BLaER1 treated with 17β-estradiol and CSF1 and Interleukin-3, amounts not matched to agents 10 nM and 100 nM (cell line): ENCODE results near the gene TRPV2.

Experiments used
- H3K27ac ChIP-seq, 11 experiments: shearing (Covaris generic); formaldehyde crosslinking; 2 replicates each; pipeline ENCODE4 v1.8.1; 2022
- H3K27me3 ChIP-seq, 11 experiments: shearing (Covaris generic); formaldehyde crosslinking; 2 replicates each; pipeline ENCODE4 v1.8.1; 2022
- H3K36me3 ChIP-seq, 11 experiments: shearing (Covaris generic); formaldehyde crosslinking; 2 replicates each; pipeline ENCODE4 v1.8.1; 2022
- H3K4me1 ChIP-seq, 10 experiments: shearing (Covaris generic); formaldehyde crosslinking; 2 replicates each; pipeline ENCODE4 v1.8.1; 2022
- H3K4me2 ChIP-seq, 11 experiments: shearing (Covaris generic); formaldehyde crosslinking; 2 replicates each; pipeline ENCODE4 v1.8.1; 2022
- H3K4me3 ChIP-seq, 10 experiments: shearing (Covaris generic); formaldehyde crosslinking; 2 replicates each; pipeline ENCODE4 v1.8.1; 2022
- H3K9ac ChIP-seq, 11 experiments: shearing (Covaris generic); formaldehyde crosslinking; 2 replicates each; pipeline ENCODE4 v1.8.1; 2022
- H3K9me3 ChIP-seq, 11 experiments: shearing (Covaris generic); formaldehyde crosslinking; replicated peaks in 1 of 11; 2 replicates each; pipeline ENCODE4 v1.8.1; 2022
- H4K20me1 ChIP-seq, 11 experiments: shearing (Covaris generic); formaldehyde crosslinking; 2 replicates each; pipeline ENCODE4 v1.8.1; 2022
- Cebpa-rat ChIP-seq, 11 experiments: shearing (Covaris generic); IDR thresholded peaks; 2 replicates each; pipeline ENCODE4 v1.8.1; 2022

Gene TRPV2

DNA sequence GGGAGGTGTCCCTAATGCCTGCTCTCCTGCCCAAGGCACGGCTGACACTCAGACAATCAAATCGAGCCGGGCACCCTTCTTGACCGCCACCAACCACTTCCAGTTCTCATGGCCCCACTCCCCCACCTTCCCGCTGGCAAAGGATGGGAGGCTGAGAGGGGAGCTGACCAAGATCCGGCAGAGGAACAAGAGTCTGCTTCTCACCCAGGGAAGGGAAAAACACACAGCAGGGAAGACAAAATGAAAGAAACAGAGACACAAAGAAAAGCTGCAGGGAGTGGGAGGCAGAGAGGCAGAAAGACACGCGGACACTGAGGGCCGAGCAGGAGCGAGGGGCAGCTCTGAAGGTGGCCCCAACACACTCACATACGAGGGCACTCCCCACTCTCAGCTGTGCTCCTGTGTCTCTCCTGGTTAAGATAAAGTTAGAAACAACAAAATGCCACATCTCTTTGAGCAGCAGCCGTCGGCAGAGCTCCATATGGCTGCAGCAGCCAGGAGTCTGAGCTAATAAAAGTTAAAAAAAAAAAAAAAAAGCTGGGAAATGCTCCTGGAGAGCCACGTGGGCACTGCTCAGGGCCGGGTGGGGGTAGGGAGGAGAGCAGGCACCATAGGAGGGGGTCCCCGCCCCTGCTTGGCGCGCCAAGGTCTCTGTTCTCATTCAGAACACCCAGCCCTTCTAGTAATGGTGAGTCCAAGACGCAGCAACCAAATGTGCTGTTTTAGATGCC, 69.2 kb downstream of the TRPV2 start:
- Histone ChIP-seq H3K4me2 (no peak overlapping the region), H3K4me3 (no peak overlapping the region), H3K27me3 (no peaks in the 10 kb centered on the region; a peak in 1 of 22 replicates), H3K9me3 (no peaks in the 10 kb centered on the region), H3K27ac (no peak overlapping the region), H3K36me3 (no peaks in the 10 kb centered on the region), H3K9ac (no peak overlapping the region), H3K4me1 (peaks cover 0 to 8% (median 0%) of the 10 kb centered on the region in 10 experiments; a peak in 5 of 20 replicates), H4K20me1 (peaks cover 0 to 8% (median 0%) of the 10 kb centered on the region in 11 experiments; a peak in 3 of 22 replicates)
- TF ChIP-seq Cebpa-rat (IDR thresholded peaks at IDR 0.05), result no peak
